Adrenal gland (tissue), 12 donors: ENCODE measurements around the gene ADPRHL1. TPM values are rescaled to one million over a fixed set of nuclear protein-coding genes. Genes with fewer than 3 reads are reported as not detected.

Experiments used
- DNase-seq, 7 donors: peaks; one replicate each; pipeline ENCODE4 v3.0.0-alpha.2; 2019 to 2020
- H3K27ac ChIP-seq, 5 donors: fragments of 200-600 bp; sonication (generic) in 4 of 5; 1 replicate in 3 of 5; 2 replicates in 2 of 5; pipeline versions ENCODE4 v1.5.1 to v1.8.0; 2016 to 2020; ENCODE audit warnings: mild to moderate bottlenecking in 1 of 5
- H3K27me3 ChIP-seq: fragments of 200-600 bp; 2 replicates; pipeline ENCODE4 v1.8.0; 2021
- H3K36me3 ChIP-seq, 2 donors: fragments of 200-600 bp; replicated peaks in 1 of 2; 1 replicate in 1 of 2; 2 replicates in 1 of 2; pipeline versions ENCODE4 v1.5.1 to v1.8.0; 2018 to 2022
- H3K4me1 ChIP-seq, 2 donors: fragments of 200-600 bp; replicated peaks in 1 of 2; 1 replicate in 1 of 2; 2 replicates in 1 of 2; pipeline versions ENCODE4 v1.5.1 to v1.8.0; 2018 to 2021
- H3K4me3 ChIP-seq, 4 donors: fragments of 200-600 bp; sonication (generic) in 3 of 4; one replicate each; pipeline ENCODE4 v1.5.1; 2016 to 2018
- H3K9me3 ChIP-seq, 3 donors: fragments of 200-600 bp; sonication (generic) in 1 of 3; replicated peaks in 1 of 3; 1 replicate in 2 of 3; 2 replicates in 1 of 3; pipeline versions ENCODE4 v1.5.1 to v1.8.0; 2016 to 2021
- POLR2A ChIP-seq, 2 donors: fragments of 450-650 bp; IDR thresholded peaks; one replicate each; pipeline ENCODE4 v1.6.1; 2017; ENCODE audit warnings: antibody characterized with exemption in 2 of 2, mild to moderate bottlenecking in 2 of 2, moderate library complexity in 1 of 2
- WGBS, 4 donors: extraction: QIAGEN DNeasy Blood & Tissue Kit in 2 of 4; methylation state at CpG; one replicate each; pipeline versions ENCODE4 v1.1.5 to v1.1.7; 2013 to 2017; 5-methylcytosine and 5-hydroxymethylcytosine counted together
- intact Hi-C, 2 donors: fragments of 100-400 bp; cut with DNase I; formaldehyde crosslinking; loops; one replicate each; pipeline versions ENCODE4 v1.14.1 to v1.15.0; 2022 to 2023
- polyA plus RNA-seq, 3 donors: library from polyadenylated mRNA; stranded (reverse); fragments of 200-250 nt in 2 of 3; fragments of 350-450 nt in 1 of 3; fragmentation: Illumina TruSeq in 1 of 3; extraction: RNeasy Lipid Tissue Mini Kit (QIAGEN cat#74804) in 1 of 3; gene quantifications; one replicate each; pipeline ENCODE4 v1.2.3, GENCODE V29; 2013 to 2014
- small RNA-seq, 2 donors: library from RNA; depleted of rRNA; stranded (forward); fragments of <200 nt; gene quantifications; one replicate each; pipeline ENCODE3, GENCODE V24; 2016
- total RNA-seq, 9 donors: library from RNA; depleted of rRNA in 4 of 9; stranded (reverse); fragments of >200 nt in 4 of 9; fragments of 120-200 nt in 1 of 9; fragmentation: NEBNext Ultra II Directional in 1 of 9; extraction: Animal tissue kit (Norgen Biotek cat#: 25700) in 1 of 9; gene quantifications; one replicate each; pipeline versions ENCODE4 v1.1.0 to v1.2.4, GENCODE V29; 2013 to 2023
- TF ChIP-seq, protein P1 (sequence below), 6 experiments: fragments of 450-650 bp in 4 of 6; fragments of 200-600 bp in 2 of 6; sonication (generic) in 1 of 6; IDR thresholded peaks; 1 replicate in 5 of 6; 2 replicates in 1 of 6; pipeline versions ENCODE4 v1.5.1 to v1.8.0; 2016 to 2021; ENCODE audit warnings: antibody characterized with exemption in 6 of 6, mild to moderate bottlenecking in 2 of 6, moderate library complexity in 1 of 6
- donor health status: healthy with polysubstance abuse.
- donor health status: Bipolar disorder and iron deficiency.
- donor health status: DM: yes; HTN: yes; CAD: no.
- donor health status: DM: no; HTN: no; CAD: no.
- donor health status: DM: no; HTN: no; CAD: no.
- donor health status: DM: yes; HTN: yes; CAD: no.

Gene ADPRHL1
- total and polyA plus RNA-seq, 12 donors = 2.0 to 14.2 (median 4.0) TPM

GRCh38 chr13:113350065-113350937, 103.0 kb downstream of the ADPRHL1 start:
- no peaks in the 10 kb centered on the region for H3K27me3 ChIP-seq
- H3K4me1 ChIP-seq = peaks cover 0 to 7% of the 10 kb centered on the region in 2 donors
- DNase-seq = peak in 1 of 7 donors; percentile 10
- no peaks in the 10 kb centered on the region for H3K9me3 ChIP-seq
- WGBS, 4 donors = 83 to 86% (median 85%) methylated on average over 23 to 32 of the region's 32 CpGs
- no peak overlapping the region for H3K27ac ChIP-seq
- intact Hi-C loops = no loop called here
- H3K36me3 ChIP-seq = no peaks in the 10 kb centered on the region
- H3K4me3 ChIP-seq = no peak overlapping the region
- TF ChIP-seq POLR2A (IDR thresholded peaks at IDR 0.05) = no peak
- TF ChIP-seq, protein P1, sequence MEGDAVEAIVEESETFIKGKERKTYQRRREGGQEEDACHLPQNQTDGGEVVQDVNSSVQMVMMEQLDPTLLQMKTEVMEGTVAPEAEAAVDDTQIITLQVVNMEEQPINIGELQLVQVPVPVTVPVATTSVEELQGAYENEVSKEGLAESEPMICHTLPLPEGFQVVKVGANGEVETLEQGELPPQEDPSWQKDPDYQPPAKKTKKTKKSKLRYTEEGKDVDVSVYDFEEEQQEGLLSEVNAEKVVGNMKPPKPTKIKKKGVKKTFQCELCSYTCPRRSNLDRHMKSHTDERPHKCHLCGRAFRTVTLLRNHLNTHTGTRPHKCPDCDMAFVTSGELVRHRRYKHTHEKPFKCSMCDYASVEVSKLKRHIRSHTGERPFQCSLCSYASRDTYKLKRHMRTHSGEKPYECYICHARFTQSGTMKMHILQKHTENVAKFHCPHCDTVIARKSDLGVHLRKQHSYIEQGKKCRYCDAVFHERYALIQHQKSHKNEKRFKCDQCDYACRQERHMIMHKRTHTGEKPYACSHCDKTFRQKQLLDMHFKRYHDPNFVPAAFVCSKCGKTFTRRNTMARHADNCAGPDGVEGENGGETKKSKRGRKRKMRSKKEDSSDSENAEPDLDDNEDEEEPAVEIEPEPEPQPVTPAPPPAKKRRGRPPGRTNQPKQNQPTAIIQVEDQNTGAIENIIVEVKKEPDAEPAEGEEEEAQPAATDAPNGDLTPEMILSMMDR (IDR thresholded peaks at IDR 0.05) = no peak

Small RNA genes lying within 50 kb of the gene (small RNA-seq; reads per million reads assigned to genes)
- 0 reads per million in 2 donors for gene RNU1-16P

Other genes starting within 250 kb of the ADPRHL1 start
- 10 to 100 TPM; 26.4 to 87.2 (median 43.9) TPM for gene PCID2, start 244.8 kb downstream of the ADPRHL1 start, total RNA-seq
- 10 to 100 TPM; 44.8 to 49.6 (median 47.2) TPM for gene PCID2, start 244.8 kb downstream of the ADPRHL1 start, polyA plus RNA-seq
- gene CUL4A, start 243.9 kb downstream of the ADPRHL1 start, total RNA-seq = 10 to 100 TPM; 53.5 to 90.4 (median 61.6) TPM
- gene CUL4A, start 243.9 kb downstream of the ADPRHL1 start, polyA plus RNA-seq = 10 to 100 TPM; 27.6 to 62.8 (median 40.3) TPM
- 100 to 1,000 TPM in 8 of 9 donors, 10 to 100 TPM in 1; 70.5 to 267 (median 184) TPM for gene LAMP1, start 156.2 kb downstream of the ADPRHL1 start, total RNA-seq
- gene LAMP1, start 156.2 kb downstream of the ADPRHL1 start, polyA plus RNA-seq = 100 to 1,000 TPM in 1 of 3 donors, 10 to 100 TPM in 2; 40.6 to 106 (median 42.2) TPM
- 10 to 100 TPM in 7 of 9 donors, 1 to 10 TPM in 2; 1.8 to 28.0 (median 15.0) TPM for gene GRTP1, start 89.4 kb downstream of the ADPRHL1 start, total RNA-seq
- 1 to 10 TPM; 6.8 to 7.9 (median 7.0) TPM for gene GRTP1, start 89.4 kb downstream of the ADPRHL1 start, polyA plus RNA-seq
- gene DCUN1D2, start 37.2 kb upstream of the ADPRHL1 start, total RNA-seq = 10 to 100 TPM in 8 of 9 donors, 1 to 10 TPM in 1; 8.1 to 23.5 (median 18.0) TPM
- gene DCUN1D2, start 37.2 kb upstream of the ADPRHL1 start, polyA plus RNA-seq = 10 to 100 TPM in 2 of 3 donors, 1 to 10 TPM in 1; 9.4 to 28.0 (median 21.7) TPM
- 10 to 100 TPM; 24.2 to 50.0 (median 35.6) TPM for gene TFDP1, start 131.3 kb upstream of the ADPRHL1 start, total RNA-seq
- 10 to 100 TPM; 16.5 to 36.0 (median 22.8) TPM for gene TFDP1, start 131.3 kb upstream of the ADPRHL1 start, polyA plus RNA-seq
- under 1 TPM in 1 of 9 donors, not detected in 8; 0.17 TPM for gene ATP4B, start 204.7 kb upstream of the ADPRHL1 start, total RNA-seq
- not detected for gene ATP4B, start 204.7 kb upstream of the ADPRHL1 start, polyA plus RNA-seq
- under 1 TPM in 2 of 9 donors, not detected in 7; 0.22 to 0.38 TPM for gene GRK1, start 213.7 kb upstream of the ADPRHL1 start, total RNA-seq
- under 1 TPM in 1 of 3 donors, not detected in 2; 0.04 TPM for gene GRK1, start 213.7 kb upstream of the ADPRHL1 start, polyA plus RNA-seq